ENCODE results near the gene DLG4.

The DLG4 gene

DNA sequence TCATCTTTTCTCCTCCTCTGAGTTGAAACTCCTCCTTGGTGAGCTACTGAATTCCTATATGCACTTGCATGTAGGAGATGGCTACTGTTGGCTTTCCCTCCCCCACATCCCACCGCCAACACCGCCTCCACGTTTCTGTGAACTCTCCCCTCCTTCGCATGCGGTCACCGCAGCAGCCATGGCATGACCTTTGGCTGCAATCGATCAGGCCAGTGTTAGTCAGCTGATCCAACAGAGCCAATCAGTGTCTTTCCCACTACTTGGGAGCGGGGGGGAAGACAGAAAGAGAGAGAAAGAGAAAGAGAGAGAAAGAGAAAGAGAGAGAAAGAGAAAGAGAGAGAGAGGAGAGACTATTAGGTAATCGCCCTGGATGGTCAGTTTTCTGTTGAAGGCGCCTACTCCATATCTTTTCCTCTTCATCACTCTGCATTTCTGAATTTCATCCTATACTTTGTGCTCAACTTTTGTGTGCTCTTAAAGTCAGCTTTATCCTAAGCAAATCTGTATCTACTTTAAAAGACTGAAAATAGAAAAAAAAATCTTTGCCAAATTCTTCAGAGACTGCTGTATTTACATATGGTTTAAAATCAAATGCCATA is 63.2 kb downstream of the DLG4 start:
- DNase-seq (ENCODE audit: low read depth) = no peak

DNA sequence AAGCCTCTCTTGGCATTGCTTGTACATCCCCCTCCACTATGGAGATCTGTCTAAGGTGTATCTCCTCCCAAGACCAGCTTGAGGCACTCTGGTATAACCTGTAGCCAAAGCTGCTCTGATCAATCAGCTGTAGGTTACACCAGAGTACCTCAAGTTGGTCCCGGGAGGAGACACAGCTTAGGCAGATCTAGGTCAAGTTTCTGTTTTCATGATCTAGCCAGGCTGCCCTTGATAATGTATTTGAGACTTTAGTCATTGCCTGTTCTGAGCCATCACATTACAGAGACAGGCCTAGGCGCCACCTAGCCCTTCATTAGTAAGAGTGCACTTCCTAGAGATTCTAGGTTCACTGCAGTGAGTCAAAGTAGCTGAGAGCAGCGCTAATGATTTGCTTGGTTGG is 71.9 kb downstream of the DLG4 start:
- DNase-seq (ENCODE audit: low read depth) = no peak

GRCh38 chr17:7146115-7146514 is 73.5 kb downstream of the DLG4 start:
- DNase-seq (ENCODE audit: low read depth) = no peak

- no peak for DNase-seq (ENCODE audit: low read depth)
Measured at GRCh38 chr17:7144213-7144612, 75.4 kb downstream of the DLG4 start.

DNA sequence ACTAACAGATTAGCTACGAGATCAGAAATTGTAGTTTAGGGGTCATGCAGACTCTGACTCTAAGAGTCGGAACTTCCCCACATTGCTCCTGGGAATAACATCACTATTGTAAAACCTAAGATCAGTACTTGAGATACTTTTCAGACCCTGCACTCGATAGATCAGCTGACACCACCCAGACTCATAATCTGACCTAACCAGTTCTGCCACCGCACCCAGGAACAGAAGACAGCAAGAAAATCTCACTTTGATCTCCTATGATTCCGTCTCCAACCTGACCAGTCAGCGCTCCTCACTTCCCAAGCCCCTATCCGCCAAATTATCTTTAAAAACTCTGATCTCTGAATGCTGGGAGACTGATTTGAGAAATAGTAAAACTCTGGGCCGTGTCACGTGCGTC is 77.8 kb downstream of the DLG4 start:
- DNase-seq (ENCODE audit: low read depth) = no peak

DNA sequence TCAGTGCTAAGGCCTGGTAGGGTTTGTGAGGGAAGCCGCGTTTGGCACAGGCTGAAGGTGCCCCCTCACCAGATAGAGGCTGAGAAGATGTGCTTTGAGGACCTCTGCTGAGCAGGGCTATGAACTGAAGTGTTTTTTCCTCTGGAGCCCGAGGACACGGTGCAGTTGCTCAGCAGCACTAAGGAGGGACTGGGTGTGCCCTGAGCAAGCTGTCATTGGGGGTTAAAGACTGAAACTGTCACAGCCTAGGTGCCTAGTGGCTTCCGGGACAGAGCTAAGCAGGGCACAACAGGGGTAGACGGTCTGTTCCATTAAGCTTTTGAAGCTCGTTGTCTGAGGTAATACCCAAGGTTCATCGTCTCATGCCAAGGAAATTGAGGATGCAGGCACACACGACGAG is 80.2 kb downstream of the DLG4 start:
- no peak for DNase-seq (ENCODE audit: low read depth)

GRCh38 chr17:7138800-7139381 is 80.7 kb downstream of the DLG4 start:
- no peak for DNase-seq (ENCODE audit: low read depth)

GRCh38 chr17:7137171-7137943 is 82.3 kb downstream of the DLG4 start:
- DNase-seq (ENCODE audit: low read depth) = no peak
